Transverse colon (tissue), 4 donors: ENCODE data around the gene CASKIN2.

ENCODE experiments used
- CTCF ChIP-seq, 5 experiments: fragments of 200-600 bp in 3 of 5; fragments of 450-650 bp in 2 of 5; sonication (generic) in 3 of 5; IDR thresholded peaks; 1 replicate in 2 of 5; 2 replicates in 3 of 5; pipeline ENCODE4 v1.5.1; 2016 to 2017; ENCODE audit warnings: antibody characterized with exemption in 5 of 5, inconsistent platforms in 3 of 5, mild to moderate bottlenecking in 2 of 5, moderate library complexity in 1 of 5
- EP300 ChIP-seq: sonication (generic); formaldehyde crosslinking; IDR thresholded peaks from one replicate; pipeline ENCODE4 v1.6.1; 2017; ENCODE audit warnings: antibody characterized with exemption, low read depth
- POLR2A ChIP-seq: fragments of 450-650 bp; IDR thresholded peaks from one replicate; pipeline ENCODE4 v1.6.1; 2016; ENCODE audit warnings: antibody characterized with exemption, mild to moderate bottlenecking, moderate library complexity
- POLR2AphosphoS5 ChIP-seq, 3 donors: sonication (generic); formaldehyde crosslinking; IDR thresholded peaks; one replicate each; pipeline ENCODE4 v1.6.1; 2016; ENCODE audit warnings: antibody characterized with exemption in 3 of 3

DNA sequence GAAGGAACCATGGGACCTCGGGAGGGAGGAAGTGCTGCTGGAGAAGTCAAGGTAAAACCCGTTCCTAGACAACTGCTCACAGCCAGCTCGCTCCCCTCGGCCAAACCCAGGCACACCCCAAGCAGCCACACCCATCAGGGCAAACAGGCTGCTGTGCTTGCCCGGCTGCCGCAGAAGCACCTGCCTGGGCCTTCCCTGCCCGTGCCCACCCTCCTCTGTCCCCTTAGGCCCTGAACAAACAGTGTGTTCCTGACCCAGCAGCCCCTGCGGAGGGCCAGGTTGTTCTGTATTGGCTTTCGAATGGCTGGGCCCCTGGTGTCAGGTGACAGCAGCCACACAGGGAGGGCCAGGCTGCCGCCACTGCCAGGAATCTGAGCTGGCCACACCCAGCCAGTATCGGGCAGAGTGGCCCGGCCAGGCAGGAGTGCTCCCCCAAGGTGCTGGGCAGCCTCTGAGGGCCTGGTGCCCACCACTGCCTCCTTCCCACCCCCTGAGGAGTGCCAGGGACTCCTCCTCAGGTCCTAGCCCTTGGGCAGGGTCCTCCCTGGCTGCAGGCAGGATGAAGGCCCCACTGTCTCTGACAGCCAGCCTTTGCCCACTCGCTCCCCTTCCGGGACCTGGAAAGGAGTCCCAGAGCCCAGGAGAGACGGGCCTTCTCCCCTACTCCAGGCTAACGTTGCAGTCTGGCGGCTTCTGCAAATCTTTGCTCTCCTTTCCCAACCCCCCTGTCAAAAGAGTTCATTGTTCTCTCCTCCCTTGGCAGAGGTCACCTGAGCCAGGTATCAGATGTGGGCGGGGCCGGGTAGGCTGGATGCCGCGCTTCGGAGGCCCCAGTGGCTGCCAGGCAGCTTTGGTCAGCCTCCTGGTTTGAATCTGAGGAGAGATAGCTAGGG, 34.2 kb upstream of the CASKIN2 start:
- TF ChIP-seq CTCF (IDR thresholded peaks at IDR 0.05) (peak in 1 of 5 experiments; percentile 8), POLR2A (peak; percentile 95), EP300 (peak; percentile 81), POLR2AphosphoS5 (IDR thresholded peaks at IDR 0.05) (peak; percentile 65 to 85 (median 79))
